Activated CD4-positive, alpha-beta memory T cell treated with anti-CD3 and anti-CD28 coated beads for 36 hours (primary cell): ENCODE measurements around the gene CCDC107. TPM values are rescaled to one million over a fixed set of nuclear protein-coding genes. Genes with fewer than 3 reads are reported as not detected.
"Not testable (repeated sequence)": the region's sequence is repeated elsewhere in the genome, so short reads cannot be mapped to it uniquely, and the experiment has no call there.

ENCODE experiments used
- CTCF ChIA-PET: fragments of 350-600 bp; sonication (Branson Sonifier 250); formaldehyde crosslinking; loops from one replicate; lab custom pipeline; 2021; ENCODE audit warnings: antibody characterized with exemption, inconsistent platforms; lab: Charles Lee
- POLR2A ChIA-PET: fragments of 350-600 bp; sonication (Branson Sonifier 250); formaldehyde crosslinking; loops from one replicate; lab custom pipeline; 2021; ENCODE audit warnings: antibody characterized with exemption; lab: Charles Lee
- DNase-seq: peaks from one replicate; pipeline ENCODE4 v3.0.0-alpha.2; 2020
- H3K27ac Mint-ChIP-seq: one replicate; pipeline ENCODE4 v1.8.0; 2021; ENCODE audit warnings: mixed read lengths
- H3K27me3 Mint-ChIP-seq: one replicate; pipeline ENCODE4 v1.8.0; 2021; ENCODE audit warnings: mixed read lengths
- H3K36me3 Mint-ChIP-seq: one replicate; pipeline ENCODE4 v1.8.0; 2021; ENCODE audit warnings: mixed read lengths
- H3K4me1 Mint-ChIP-seq: one replicate; pipeline ENCODE4 v1.8.0; 2021; ENCODE audit warnings: low read depth, mixed read lengths
- H3K4me3 Mint-ChIP-seq: one replicate; pipeline ENCODE4 v1.8.0; 2021; ENCODE audit warnings: mild to moderate bottlenecking, mixed read lengths
- H3K9me3 Mint-ChIP-seq: one replicate; pipeline ENCODE4 v1.8.0; 2021; ENCODE audit warnings: mixed read lengths
- intact Hi-C: fragments of 100-400 bp; cut with micrococcal nuclease; formaldehyde crosslinking; loops from one replicate; pipeline ENCODE4 v1.15.1; 2023
- total RNA-seq, 2 experiments: library from RNA; stranded (reverse); gene quantifications; one replicate each; pipeline ENCODE4 v1.2.3, GENCODE V29; 2021

The CCDC107 gene
- total RNA-seq, 2 experiments from 2014 or later: 15.0 to 15.7 TPM

DNA sequence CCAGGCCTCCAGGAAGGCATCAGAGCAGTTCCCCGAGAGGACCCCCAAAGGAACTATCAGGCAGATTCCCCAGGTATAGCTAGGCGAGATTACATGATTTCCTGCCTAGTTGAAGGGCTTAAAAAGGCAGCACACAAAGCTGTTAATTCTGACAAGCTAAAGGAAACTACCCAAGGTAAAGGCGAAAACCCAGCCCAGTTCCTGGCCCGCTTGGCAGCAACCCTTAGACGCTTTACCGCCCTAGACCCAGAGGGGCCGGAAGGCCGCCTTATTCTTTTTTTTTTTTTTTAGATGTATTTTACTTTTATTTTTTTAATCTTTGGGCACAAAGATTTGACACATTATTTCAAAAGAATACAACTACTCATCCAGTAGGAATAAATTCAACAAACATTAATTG, 19.3 kb upstream of the CCDC107 start:
- ChIA-PET CTCF (interaction anchor here (0.6 to 3.4 kb wide), 5 partner anchors 8 to 118 kb away, joined by 3 to 18 read pairs (median 3); no protein-coding TSS in a partner anchor), POLR2A (interaction anchor here (1.1 kb wide), 1 partner anchor 19 kb away, joined by 3 read pairs; the partner anchor contains the start of genes CCDC107 and RMRP)
- intact Hi-C loops, H3K4me3 Mint-ChIP-seq, DNase-seq, H3K9me3 Mint-ChIP-seq, H3K27me3 Mint-ChIP-seq: not testable (repeated sequence)
- H3K27ac Mint-ChIP-seq: peak overlapping the region; percentile 82
- H3K4me1 Mint-ChIP-seq: peaks cover 56% of the 10 kb centered on the region
- H3K36me3 Mint-ChIP-seq: peaks cover 14% of the 10 kb centered on the region

GRCh38 chr9:35639225-35639624, 18.9 kb upstream of the CCDC107 start:
- DNase-seq, H3K9me3 Mint-ChIP-seq, H3K27me3 Mint-ChIP-seq, intact Hi-C loops: not testable (repeated sequence)
- POLR2A ChIA-PET: interaction anchor here (1.1 kb wide), 1 partner anchor 19 kb away, joined by 3 read pairs; the partner anchor contains the start of genes CCDC107 and RMRP
- peaks cover 56% of the 10 kb centered on the region for H3K4me1 Mint-ChIP-seq
- CTCF ChIA-PET: interaction anchor here (0.7 to 3.4 kb wide), 4 partner anchors 10 to 117 kb away, joined by 3 to 18 read pairs (median 3); no protein-coding TSS in a partner anchor
- peaks cover 14% of the 10 kb centered on the region for H3K36me3 Mint-ChIP-seq
- H3K4me3 Mint-ChIP-seq: peak overlapping the region; percentile 25
- peak overlapping the region; percentile 82 for H3K27ac Mint-ChIP-seq

GRCh38 chr9:35639631-35640030, 18.5 kb upstream of the CCDC107 start:
- no peaks in the 10 kb centered on the region for H3K27me3 Mint-ChIP-seq
- POLR2A ChIA-PET: interaction anchor here (1.1 kb wide), 1 partner anchor 19 kb away, joined by 3 read pairs; the partner anchor contains the start of genes CCDC107 and RMRP

GRCh38 chr9:35640431-35640830, 17.7 kb upstream of the CCDC107 start:
- DNase-seq, H3K27me3 Mint-ChIP-seq, POLR2A ChIA-PET, H3K4me3 Mint-ChIP-seq, intact Hi-C loops, H3K9me3 Mint-ChIP-seq: not testable (repeated sequence)
- Mint-ChIP-seq H3K4me1 (peaks cover 53% of the 10 kb centered on the region), H3K36me3 (peaks cover 16% of the 10 kb centered on the region), H3K27ac (peak overlapping the region; percentile 35)
- CTCF ChIA-PET: interaction anchor here (0.8 to 3.4 kb wide), 3 partner anchors 9 to 29 kb away, joined by 3 to 18 read pairs (median 3); partner anchors contain the start of genes CCDC107 and RMRP

More at GRCh38 chr9:35639631-35640030, 18.5 kb upstream of the CCDC107 start:
- Mint-ChIP-seq H3K4me1 (peaks cover 59% of the 10 kb centered on the region), H3K9me3 (no peaks in the 10 kb centered on the region), H3K4me3 (peak overlapping the region; percentile 25), H3K36me3 (peaks cover 15% of the 10 kb centered on the region), H3K27ac (peak overlapping the region; percentile 82)
- DNase-seq: no peak
- intact Hi-C loops: no loop called here
- CTCF ChIA-PET: interaction anchor here (0.7 to 3.4 kb wide), 6 partner anchors 10 to 117 kb away, joined by 3 to 18 read pairs (median 3); partner anchors contain the start of genes CCDC107 and RMRP

DNA sequence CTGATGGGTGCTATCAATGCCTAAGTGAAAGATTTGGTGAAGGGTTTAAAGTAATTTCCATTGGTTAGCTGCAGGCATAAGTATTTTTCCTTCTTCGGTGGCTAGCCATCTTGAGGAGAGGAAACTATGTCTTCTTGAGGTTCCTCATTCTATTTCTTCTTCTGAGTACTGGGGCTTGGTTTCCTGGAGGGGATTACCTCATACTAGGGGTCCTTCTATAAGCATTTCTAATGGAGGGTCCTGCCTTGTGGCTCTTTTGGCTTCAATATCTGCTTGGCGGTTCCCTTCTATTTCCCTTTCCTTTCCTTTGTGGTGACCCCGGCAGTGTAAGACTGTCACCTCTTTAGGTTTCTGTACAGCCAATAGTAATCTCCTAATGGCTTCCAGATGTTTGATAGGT, 16.6 kb upstream of the CCDC107 start:
- POLR2A ChIA-PET, H3K4me3 Mint-ChIP-seq, H3K9me3 Mint-ChIP-seq, H3K27me3 Mint-ChIP-seq, H3K27ac Mint-ChIP-seq, intact Hi-C loops, DNase-seq: not testable (repeated sequence)
- CTCF ChIA-PET: interaction anchor here (0.6 kb wide), 1 partner anchor 24 kb away, joined by 4 read pairs; no protein-coding TSS in a partner anchor
- H3K36me3 Mint-ChIP-seq: peaks cover 16% of the 10 kb centered on the region
- peaks cover 48% of the 10 kb centered on the region for H3K4me1 Mint-ChIP-seq

DNA sequence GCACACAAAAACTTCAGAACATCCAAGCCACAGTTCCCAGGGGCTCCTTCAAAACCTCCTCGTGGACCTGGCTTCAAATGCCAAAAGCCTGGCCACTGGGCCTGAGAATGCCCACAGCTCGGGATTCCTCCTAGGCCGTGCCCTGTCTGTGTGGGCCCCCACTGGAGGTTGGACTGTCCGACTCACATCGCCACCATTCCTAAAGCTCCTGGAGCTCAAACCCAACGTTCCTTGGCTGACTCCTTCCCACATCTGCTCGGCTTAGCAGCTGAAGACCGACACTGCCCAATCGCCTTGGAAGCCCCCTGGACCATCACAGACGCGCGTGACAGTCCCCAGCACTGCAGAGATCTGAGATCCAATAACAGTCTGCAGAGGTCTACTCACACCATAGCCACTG, 15.0 kb upstream of the CCDC107 start:
- ChIA-PET CTCF (interaction anchor here (1.0 kb wide), 1 partner anchor 31 kb away, joined by 3 read pairs; no protein-coding TSS in a partner anchor), POLR2A (no interaction called here)
- intact Hi-C loops: no loop called here
- no peak overlapping the region for H3K4me3 Mint-ChIP-seq
- H3K27me3 Mint-ChIP-seq: no peaks in the 10 kb centered on the region
- H3K4me1 Mint-ChIP-seq: peaks cover 44% of the 10 kb centered on the region
- DNase-seq: no peak
- peaks cover 16% of the 10 kb centered on the region for H3K36me3 Mint-ChIP-seq
- H3K9me3 Mint-ChIP-seq: no peaks in the 10 kb centered on the region
- no peak overlapping the region for H3K27ac Mint-ChIP-seq

GRCh38 chr9:35645736-35646135, 12.4 kb upstream of the CCDC107 start:
- Mint-ChIP-seq H3K4me3 (peak overlapping the region; percentile 91), H3K27ac (peak overlapping the region; percentile 93), H3K4me1 (peaks cover 43% of the 10 kb centered on the region), H3K36me3 (peaks cover 21% of the 10 kb centered on the region)
- not testable (repeated sequence) for DNase-seq, H3K9me3 Mint-ChIP-seq, H3K27me3 Mint-ChIP-seq
- intact Hi-C loops: loop anchor here (1.0 to 5.0 kb wide), 6 partner anchors 8 to 533 kb away; partner anchors contain the start of genes ARHGEF39, CREB3 and TLN1
- POLR2A ChIA-PET: interaction anchor here (1.0 to 4.6 kb wide), 6 partner anchors 12 to 110 kb away, joined by 4 to 43 read pairs (median 10); partner anchors contain the start of genes CCDC107, CREB3, RMRP and TLN1
- CTCF ChIA-PET: interaction anchor here (0.7 to 6.2 kb wide), 13 partner anchors 11 to 102 kb away, joined by 3 to 82 read pairs (median 12); partner anchors contain the start of genes ARHGEF39, CCDC107, CREB3 and GBA2

- H3K36me3 Mint-ChIP-seq: peaks cover 17% of the 10 kb centered on the region
- CTCF ChIA-PET: interaction anchor here (0.7 to 6.2 kb wide), 15 partner anchors 10 to 102 kb away, joined by 3 to 82 read pairs (median 10); partner anchors contain the start of genes ARHGEF39, CCDC107, CREB3 and GBA2
- no peaks in the 10 kb centered on the region for H3K9me3 Mint-ChIP-seq
- peak overlapping the region; percentile 91 for H3K4me3 Mint-ChIP-seq
- H3K27me3 Mint-ChIP-seq: no peaks in the 10 kb centered on the region
- no peak for DNase-seq
- POLR2A ChIA-PET: interaction anchor here (0.6 to 4.6 kb wide), 9 partner anchors 12 to 757 kb away, joined by 3 to 43 read pairs (median 4); partner anchors contain the start of genes CCDC107, CREB3, RMRP and TLN1
- intact Hi-C loops: loop anchor here (1.0 to 5.0 kb wide), 6 partner anchors 9 to 534 kb away; partner anchors contain the start of genes ARHGEF39, CREB3 and TLN1
- peaks cover 43% of the 10 kb centered on the region for H3K4me1 Mint-ChIP-seq
- H3K27ac Mint-ChIP-seq: peak overlapping the region; percentile 93
Observed at GRCh38 chr9:35646153-35646532, 11.9 kb upstream of the CCDC107 start.

- H3K27me3 Mint-ChIP-seq: no peaks in the 10 kb centered on the region
- intact Hi-C loops: loop anchor here (1.0 to 5.0 kb wide), 6 partner anchors 9 to 534 kb away; partner anchors contain the start of genes ARHGEF39, CREB3 and TLN1
- peaks cover 49% of the 10 kb centered on the region for H3K4me1 Mint-ChIP-seq
- ChIA-PET CTCF (interaction anchor here (0.7 to 6.2 kb wide), 22 partner anchors 8 to 152 kb away, joined by 3 to 82 read pairs (median 9); partner anchors contain the start of genes ARHGEF39, CCDC107, CREB3 and GBA2), POLR2A (interaction anchor here (0.6 to 4.6 kb wide), 15 partner anchors 9 to 757 kb away, joined by 3 to 43 read pairs (median 4); partner anchors contain the start of genes ARHGEF39, CCDC107, CREB3 and RMRP)
- no peaks in the 10 kb centered on the region for H3K9me3 Mint-ChIP-seq
- H3K27ac Mint-ChIP-seq: peak overlapping the region; percentile 93
- DNase-seq: peak; percentile 95
- H3K4me3 Mint-ChIP-seq: peak overlapping the region; percentile 91
- H3K36me3 Mint-ChIP-seq: peaks cover 17% of the 10 kb centered on the region
Observed at GRCh38 chr9:35646533-35647265, 11.4 kb upstream of the CCDC107 start.

- peak overlapping the region; percentile 96 for H3K27ac Mint-ChIP-seq
- intact Hi-C loops: loop anchor here (1.0 to 5.0 kb wide), 2 partner anchors 8 to 537 kb away; no protein-coding TSS in a partner anchor
- peak; percentile 66 for DNase-seq
- no peaks in the 10 kb centered on the region for H3K27me3 Mint-ChIP-seq
- peaks cover 11% of the 10 kb centered on the region for H3K36me3 Mint-ChIP-seq
- ChIA-PET POLR2A (interaction anchor here (0.6 to 4.6 kb wide), 11 partner anchors 8 to 83 kb away, joined by 3 to 43 read pairs (median 5); partner anchors contain the start of genes ARHGEF39, CCDC107, CREB3 and RMRP), CTCF (interaction anchor here (0.8 to 6.2 kb wide), 13 partner anchors 7 to 85 kb away, joined by 3 to 82 read pairs (median 5); partner anchors contain the start of genes CCDC107, CREB3, RMRP and TLN1)
- H3K4me1 Mint-ChIP-seq: peaks cover 50% of the 10 kb centered on the region
- H3K9me3 Mint-ChIP-seq: no peaks in the 10 kb centered on the region
- H3K4me3 Mint-ChIP-seq: peak overlapping the region; percentile 93
Observed at GRCh38 chr9:35649431-35650340, 8.4 kb upstream of the CCDC107 start.
